ENCODE data around the gene TIAM1.

Gene TIAM1

DNA sequence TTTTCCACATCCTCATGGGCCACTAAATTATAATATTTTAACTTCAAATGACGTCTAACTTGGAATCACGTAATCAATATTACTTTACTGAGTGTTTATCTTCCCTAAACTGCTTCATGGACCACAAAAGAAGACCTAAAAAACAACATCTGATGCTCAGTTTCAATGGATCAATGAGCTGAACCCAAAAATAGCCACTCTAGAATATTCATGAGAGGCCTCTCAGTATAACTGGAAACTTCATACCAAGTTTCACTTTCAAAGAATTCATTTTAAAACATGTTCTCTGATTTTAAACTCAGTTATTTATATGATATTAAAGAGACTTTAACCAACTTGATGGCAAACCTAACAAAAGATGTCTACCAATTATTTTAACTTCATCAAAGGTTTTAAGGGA lies 23.7 kb upstream of the TIAM1 start:
- H3K4me3 ChIP-seq (replicated peaks; ENCODE audit: low read depth, low read length), result no peak overlapping the region
- TF ChIP-seq, protein P1, sequence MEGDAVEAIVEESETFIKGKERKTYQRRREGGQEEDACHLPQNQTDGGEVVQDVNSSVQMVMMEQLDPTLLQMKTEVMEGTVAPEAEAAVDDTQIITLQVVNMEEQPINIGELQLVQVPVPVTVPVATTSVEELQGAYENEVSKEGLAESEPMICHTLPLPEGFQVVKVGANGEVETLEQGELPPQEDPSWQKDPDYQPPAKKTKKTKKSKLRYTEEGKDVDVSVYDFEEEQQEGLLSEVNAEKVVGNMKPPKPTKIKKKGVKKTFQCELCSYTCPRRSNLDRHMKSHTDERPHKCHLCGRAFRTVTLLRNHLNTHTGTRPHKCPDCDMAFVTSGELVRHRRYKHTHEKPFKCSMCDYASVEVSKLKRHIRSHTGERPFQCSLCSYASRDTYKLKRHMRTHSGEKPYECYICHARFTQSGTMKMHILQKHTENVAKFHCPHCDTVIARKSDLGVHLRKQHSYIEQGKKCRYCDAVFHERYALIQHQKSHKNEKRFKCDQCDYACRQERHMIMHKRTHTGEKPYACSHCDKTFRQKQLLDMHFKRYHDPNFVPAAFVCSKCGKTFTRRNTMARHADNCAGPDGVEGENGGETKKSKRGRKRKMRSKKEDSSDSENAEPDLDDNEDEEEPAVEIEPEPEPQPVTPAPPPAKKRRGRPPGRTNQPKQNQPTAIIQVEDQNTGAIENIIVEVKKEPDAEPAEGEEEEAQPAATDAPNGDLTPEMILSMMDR (IDR thresholded peaks at IDR 0.05; ENCODE audit: low read length, missing control alignments), result no peak
- DNase-seq (ENCODE audit: low read depth), result no peak

- H3K4me3 ChIP-seq (replicated peaks; ENCODE audit: low read depth, low read length), result no peak overlapping the region
- TF ChIP-seq, protein P1 (IDR thresholded peaks at IDR 0.05; ENCODE audit: low read length, missing control alignments), result no peak
- DNase-seq (ENCODE audit: low read depth), result peak; percentile 93
These were observed 22.8 kb upstream of the TIAM1 start for GRCh38 chr21:31366825-31367224.

DNA sequence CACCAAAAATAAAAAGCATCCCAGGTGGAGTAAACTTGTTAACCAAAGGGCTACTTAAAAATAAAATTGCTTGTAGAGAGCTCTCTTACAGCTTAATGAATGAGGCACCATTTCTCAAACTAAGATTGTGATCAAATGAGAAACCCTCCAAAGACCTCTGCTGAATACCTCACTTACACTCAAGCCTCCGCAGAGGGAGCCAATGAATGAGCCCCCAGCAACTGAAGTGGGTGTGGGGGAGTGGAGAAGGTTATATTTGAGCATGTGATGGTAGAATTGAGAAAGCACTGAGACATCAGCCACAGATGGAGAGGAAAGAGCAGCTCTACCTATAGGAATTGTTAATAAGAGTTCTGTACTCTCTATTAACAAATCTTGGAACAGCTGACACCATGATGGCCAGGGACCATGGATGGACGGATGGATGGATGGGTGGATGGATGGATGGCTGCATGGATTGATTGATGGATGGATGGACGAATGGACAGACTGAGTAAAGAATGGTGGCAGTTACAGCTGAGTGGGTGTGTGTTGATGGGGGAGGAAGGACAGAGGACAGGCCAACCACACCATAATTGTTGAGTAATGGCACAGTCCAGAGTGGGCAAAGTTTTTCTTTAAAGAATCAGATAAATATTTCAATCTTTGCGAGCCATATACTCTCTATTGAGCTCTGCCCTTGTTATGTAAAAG lies 20.3 kb upstream of the TIAM1 start:
- no peak for DNase-seq (ENCODE audit: low read depth)
- TF ChIP-seq, protein P1 (IDR thresholded peaks at IDR 0.05; ENCODE audit: low read length, missing control alignments), result no peak
- H3K4me3 ChIP-seq (replicated peaks; ENCODE audit: low read depth, low read length), result no peak overlapping the region

- TF ChIP-seq, protein P1 (IDR thresholded peaks at IDR 0.05; ENCODE audit: low read length, missing control alignments), result no peak
- DNase-seq (ENCODE audit: low read depth), result no peak
- no peak overlapping the region for H3K4me3 ChIP-seq (replicated peaks; ENCODE audit: low read depth, low read length)
These were observed 19.7 kb upstream of the TIAM1 start for GRCh38 chr21:31363720-31364119.

DNA sequence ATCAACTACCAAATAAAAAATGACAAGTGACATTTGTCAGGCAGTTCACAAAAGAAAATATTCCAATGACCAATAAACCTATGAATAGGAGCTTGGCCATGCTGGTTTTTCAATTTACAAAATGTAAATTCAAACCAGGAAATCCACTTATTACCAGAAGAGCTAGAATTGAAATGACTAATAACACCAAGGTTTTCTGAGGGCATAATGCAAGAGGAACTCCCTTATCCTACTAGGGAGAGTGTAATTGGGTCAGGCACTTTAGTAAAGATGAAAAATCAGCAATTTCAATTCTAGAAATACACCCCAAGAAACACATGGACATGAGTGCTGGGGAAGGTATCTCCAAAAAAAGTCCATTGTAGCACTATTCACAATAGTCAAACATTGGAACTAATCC lies 16.7 kb upstream of the TIAM1 start:
- DNase-seq (ENCODE audit: low read depth), result no peak
- no peak overlapping the region for H3K4me3 ChIP-seq (replicated peaks; ENCODE audit: low read depth, low read length)
- TF ChIP-seq, protein P1 (IDR thresholded peaks at IDR 0.05; ENCODE audit: low read length, missing control alignments), result no peak

- H3K4me3 ChIP-seq (replicated peaks; ENCODE audit: low read depth, low read length), result no peak overlapping the region
- TF ChIP-seq, protein P1 (IDR thresholded peaks at IDR 0.05; ENCODE audit: low read length, missing control alignments), result no peak
- no peak for DNase-seq (ENCODE audit: low read depth)
These were observed 14.1 kb upstream of the TIAM1 start for GRCh38 chr21:31358158-31358557.

DNA sequence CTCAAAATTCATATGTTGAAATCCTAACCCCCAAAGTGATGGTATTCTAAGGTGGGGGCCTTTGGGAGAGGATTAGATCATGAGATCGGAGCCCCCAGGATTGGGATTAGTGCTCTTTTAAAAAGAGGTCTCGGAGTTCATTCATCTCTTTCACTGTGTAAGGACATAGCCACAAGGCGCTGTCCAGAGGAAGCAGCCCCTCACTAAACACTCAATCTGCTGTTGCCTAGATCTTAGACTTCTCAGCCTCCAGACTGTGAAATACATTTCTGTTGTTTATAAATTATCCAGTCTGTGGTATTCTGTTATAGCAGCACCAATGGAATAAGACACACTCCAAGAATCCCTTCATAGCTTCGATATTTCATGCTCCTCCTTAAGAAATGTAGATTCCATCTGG lies 12.4 kb upstream of the TIAM1 start:
- TF ChIP-seq, protein P1 (IDR thresholded peaks at IDR 0.05; ENCODE audit: low read length, missing control alignments), result no peak

More for the DNA sequence above, 12.4 kb upstream of the TIAM1 start:
- no peak for DNase-seq (ENCODE audit: low read depth)
- no peak overlapping the region for H3K4me3 ChIP-seq (replicated peaks; ENCODE audit: low read depth, low read length)

Data from fibroblast of pulmonary artery (primary cell).